ENCODE results near the gene TMEM218.

GRCh38 chr11:125147280-125147679 is 35.9 kb upstream of the TMEM218 start:
- TF ChIP-seq, protein P1, sequence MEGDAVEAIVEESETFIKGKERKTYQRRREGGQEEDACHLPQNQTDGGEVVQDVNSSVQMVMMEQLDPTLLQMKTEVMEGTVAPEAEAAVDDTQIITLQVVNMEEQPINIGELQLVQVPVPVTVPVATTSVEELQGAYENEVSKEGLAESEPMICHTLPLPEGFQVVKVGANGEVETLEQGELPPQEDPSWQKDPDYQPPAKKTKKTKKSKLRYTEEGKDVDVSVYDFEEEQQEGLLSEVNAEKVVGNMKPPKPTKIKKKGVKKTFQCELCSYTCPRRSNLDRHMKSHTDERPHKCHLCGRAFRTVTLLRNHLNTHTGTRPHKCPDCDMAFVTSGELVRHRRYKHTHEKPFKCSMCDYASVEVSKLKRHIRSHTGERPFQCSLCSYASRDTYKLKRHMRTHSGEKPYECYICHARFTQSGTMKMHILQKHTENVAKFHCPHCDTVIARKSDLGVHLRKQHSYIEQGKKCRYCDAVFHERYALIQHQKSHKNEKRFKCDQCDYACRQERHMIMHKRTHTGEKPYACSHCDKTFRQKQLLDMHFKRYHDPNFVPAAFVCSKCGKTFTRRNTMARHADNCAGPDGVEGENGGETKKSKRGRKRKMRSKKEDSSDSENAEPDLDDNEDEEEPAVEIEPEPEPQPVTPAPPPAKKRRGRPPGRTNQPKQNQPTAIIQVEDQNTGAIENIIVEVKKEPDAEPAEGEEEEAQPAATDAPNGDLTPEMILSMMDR (conservative IDR thresholded peaks at IDR 0.05): no peak
- no peak for TF ChIP-seq EZH2 (IDR thresholded peaks at IDR 0.05; ENCODE audit: low read depth)

Measured in PC-9 (cell line).